Omental fat pad (tissue), 4 donors: ENCODE data around the gene CPZ. TPM values are rescaled to one million over a fixed set of nuclear protein-coding genes. Genes with fewer than 3 reads are reported as not detected.
"Not testable (repeated sequence)": the region's sequence is repeated elsewhere in the genome, so short reads cannot be mapped to it uniquely, and the experiment has no call there.

ENCODE experiments used
- ATAC-seq: fragments of 150-250 bp; one replicate; pipeline ENCODE4 v1.9.1; 2016; ENCODE audit warnings: mild to moderate bottlenecking, moderate library complexity; ENCODE audit not compliant: low FRiP score
- DNase-seq: peaks from one replicate; pipeline ENCODE4 v3.0.0-alpha.2; 2019; ENCODE audit warnings: low spot score
- total RNA-seq, 4 donors: library from RNA; depleted of rRNA; stranded (reverse); fragments of >200 nt; gene quantifications; one replicate each; pipeline ENCODE4 v1.1.0, GENCODE V29; 2016
- TF ChIP-seq, protein P1 (sequence below), 3 donors: fragments of 450-650 bp; IDR thresholded peaks; one replicate each; pipeline ENCODE4 v1.5.1; 2016 to 2017; ENCODE audit warnings: antibody characterized with exemption in 3 of 3, mild to moderate bottlenecking in 3 of 3, moderate library complexity in 2 of 3

Gene CPZ
- total RNA-seq, 4 donors from 2014 or later, result 0.32 to 14.2 (median 8.4) TPM

DNA sequence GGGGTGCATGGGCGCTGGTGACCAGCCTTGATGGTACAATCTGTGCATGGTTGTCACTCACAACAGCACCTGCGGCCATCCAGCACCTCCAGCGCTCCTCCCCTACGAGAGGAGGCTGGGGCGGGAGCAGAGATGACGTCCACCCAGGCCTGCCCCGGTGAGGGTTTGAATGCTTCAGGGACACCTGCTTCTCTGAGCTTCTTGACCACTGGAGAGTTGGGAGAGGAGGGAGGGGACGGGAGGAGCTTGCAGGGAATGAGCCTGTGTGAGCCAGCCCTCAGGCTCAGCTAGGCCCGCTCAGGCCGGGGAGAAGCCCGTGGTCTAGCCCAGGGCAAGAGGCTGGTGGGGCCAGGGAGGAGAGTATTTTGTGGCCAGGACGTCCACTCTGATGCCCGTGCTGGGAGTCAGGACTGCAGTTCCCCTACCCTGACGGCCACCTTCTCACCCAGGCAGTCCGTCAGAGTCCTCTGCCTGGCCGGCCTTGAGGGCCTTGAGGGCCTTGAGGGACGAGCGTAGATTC is 59.2 kb downstream of the CPZ start:
- TF ChIP-seq, protein P1, sequence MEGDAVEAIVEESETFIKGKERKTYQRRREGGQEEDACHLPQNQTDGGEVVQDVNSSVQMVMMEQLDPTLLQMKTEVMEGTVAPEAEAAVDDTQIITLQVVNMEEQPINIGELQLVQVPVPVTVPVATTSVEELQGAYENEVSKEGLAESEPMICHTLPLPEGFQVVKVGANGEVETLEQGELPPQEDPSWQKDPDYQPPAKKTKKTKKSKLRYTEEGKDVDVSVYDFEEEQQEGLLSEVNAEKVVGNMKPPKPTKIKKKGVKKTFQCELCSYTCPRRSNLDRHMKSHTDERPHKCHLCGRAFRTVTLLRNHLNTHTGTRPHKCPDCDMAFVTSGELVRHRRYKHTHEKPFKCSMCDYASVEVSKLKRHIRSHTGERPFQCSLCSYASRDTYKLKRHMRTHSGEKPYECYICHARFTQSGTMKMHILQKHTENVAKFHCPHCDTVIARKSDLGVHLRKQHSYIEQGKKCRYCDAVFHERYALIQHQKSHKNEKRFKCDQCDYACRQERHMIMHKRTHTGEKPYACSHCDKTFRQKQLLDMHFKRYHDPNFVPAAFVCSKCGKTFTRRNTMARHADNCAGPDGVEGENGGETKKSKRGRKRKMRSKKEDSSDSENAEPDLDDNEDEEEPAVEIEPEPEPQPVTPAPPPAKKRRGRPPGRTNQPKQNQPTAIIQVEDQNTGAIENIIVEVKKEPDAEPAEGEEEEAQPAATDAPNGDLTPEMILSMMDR (IDR thresholded peaks at IDR 0.05), result no peak
- DNase-seq, result peak; percentile 6
- no peak for ATAC-seq

GRCh38 chr4:8652181-8653078 is 59.9 kb downstream of the CPZ start:
- DNase-seq (no peak), ATAC-seq (no peak)
- TF ChIP-seq, protein P1 (IDR thresholded peaks at IDR 0.05), result no peak

GRCh38 chr4:8653326-8654000 is 60.9 kb downstream of the CPZ start:
- ATAC-seq (no peak), DNase-seq (no peak)
- TF ChIP-seq, protein P1 (IDR thresholded peaks at IDR 0.05), result no peak

DNA sequence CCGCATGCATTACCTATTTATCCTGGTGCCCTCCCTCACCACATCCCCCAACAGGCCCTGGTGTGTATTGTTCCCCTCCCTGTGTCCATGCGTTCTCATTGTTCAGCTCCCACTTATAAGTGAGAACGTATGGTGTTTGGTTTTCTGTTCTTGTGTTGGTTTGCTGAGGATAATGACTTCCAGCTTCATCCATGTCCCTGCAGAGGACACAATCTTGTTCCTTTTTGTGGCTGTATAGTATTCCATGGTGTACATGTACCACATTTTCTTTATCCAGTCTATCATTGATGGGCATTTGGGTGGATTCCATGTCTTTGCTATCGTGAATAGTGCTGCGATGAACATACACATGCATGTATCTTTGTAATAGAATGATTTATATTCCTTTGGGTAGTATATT is 61.6 kb downstream of the CPZ start:
- not testable (repeated sequence) for ATAC-seq, DNase-seq

DNA sequence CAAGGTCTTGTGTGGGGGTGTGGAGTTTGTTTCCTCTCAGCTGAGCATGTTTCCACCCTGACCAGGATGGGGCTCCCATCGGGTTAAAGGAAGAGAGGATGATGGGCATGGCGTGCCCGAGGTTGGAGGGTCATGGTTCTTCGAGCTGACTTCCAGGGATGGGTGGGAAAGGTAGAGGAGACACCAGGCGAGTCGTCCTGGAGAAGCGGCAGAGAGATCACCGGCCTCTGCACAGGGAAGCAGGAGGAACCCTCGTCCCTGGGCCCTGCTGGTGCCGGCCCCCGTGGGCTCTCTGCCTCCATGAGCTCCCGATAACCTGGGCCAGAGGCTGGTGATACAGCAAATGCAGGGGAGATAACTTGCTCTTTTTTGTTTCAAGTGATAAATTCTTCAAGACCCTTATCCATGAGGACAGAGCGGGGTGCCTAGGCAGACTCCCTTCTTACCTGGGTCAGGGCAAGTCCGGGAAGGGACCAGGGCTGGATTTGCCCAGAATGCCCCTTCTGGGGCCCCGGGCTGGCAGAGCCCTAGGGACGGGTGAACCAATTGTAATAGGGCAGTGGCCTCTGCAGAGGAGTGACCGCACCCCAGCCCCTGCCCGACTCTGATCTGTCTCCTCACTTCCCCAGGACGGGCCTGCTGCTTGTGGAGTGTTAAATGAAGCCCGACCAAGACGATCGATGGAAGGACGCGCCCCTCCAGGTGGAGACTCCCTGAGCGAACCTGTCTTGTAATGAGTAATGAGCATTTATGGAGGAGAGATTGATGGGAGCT is 63.0 kb downstream of the CPZ start:
- ATAC-seq, result no peak
- DNase-seq, result no peak
- TF ChIP-seq, protein P1 (IDR thresholded peaks at IDR 0.05), result no peak

DNA sequence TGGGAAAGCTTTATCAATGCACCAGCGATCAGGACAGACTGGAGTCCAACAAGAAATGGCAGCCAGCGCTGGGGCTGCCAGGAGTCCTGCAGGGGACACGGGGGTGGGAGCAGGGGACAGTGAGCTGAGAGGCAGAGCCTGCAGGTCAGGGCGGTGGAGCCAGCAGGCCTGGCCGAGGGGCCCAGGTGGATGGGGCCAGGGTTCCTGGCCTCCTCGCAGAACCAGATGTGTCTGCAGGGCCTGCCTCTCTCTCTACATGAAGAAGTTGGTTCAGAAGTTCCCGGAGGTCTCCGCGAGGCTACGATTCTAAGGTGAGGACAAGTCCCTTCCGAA is 63.6 kb downstream of the CPZ start:
- TF ChIP-seq, protein P1 (IDR thresholded peaks at IDR 0.05), result no peak
- no peak for ATAC-seq
- DNase-seq, result no peak
